Measurements from ENCODE around the gene SMIM28.

SMIM28 gene

DNA sequence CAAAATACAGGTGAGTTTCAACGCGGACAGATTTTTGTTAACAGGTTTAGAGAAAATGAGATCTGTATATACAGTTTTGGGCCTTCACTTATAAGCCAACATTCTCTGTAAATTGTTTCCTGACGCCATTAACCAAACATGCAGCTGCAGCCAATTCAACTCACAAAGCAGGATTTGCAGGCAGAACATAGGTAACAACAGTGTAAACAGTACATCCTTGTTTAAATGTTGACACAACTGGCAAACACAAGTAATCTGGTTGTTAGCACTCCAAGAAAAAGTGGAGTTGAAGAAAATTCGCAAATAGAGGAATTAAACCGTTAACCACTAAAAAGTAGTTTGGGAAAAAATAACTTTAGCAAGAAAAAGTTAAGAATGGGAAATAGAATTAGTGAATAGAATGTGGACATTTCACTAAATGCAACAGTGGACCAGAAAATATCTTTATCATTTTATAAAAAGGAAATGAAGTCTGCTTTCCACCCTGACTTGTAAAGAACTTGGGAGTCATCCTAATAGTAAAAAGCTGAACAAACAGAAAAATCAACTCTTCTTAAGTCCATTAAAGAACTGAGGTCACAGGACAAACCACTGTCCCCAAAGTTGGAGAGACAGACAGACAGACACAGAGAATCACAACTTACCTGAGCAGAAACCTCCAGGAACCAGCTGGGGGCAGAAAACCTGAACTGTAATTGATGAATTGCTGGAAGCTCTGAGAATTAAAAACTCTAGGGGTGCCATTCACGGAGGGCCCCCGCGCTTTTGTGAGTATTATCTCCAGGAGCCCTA is 10.1 kb downstream of the SMIM28 start:
- Histone ChIP-seq H3K4me1 (ENCODE audit: control insufficient read depth, low read length) (no peaks in the 10 kb centered on the region), H3K4me3 (ENCODE audit: low read length) (no peak overlapping the region), H3K36me3 (ENCODE audit: control insufficient read depth, low read length) (no peaks in the 10 kb centered on the region), H3K9me3 (ENCODE audit: control insufficient read depth, insufficient read depth, low read length) (no peaks in the 10 kb centered on the region), H3K27me3 (ENCODE audit: control insufficient read depth, low read length) (no peaks in the 10 kb centered on the region; the same call in 1 of the 2 replicates), H3K79me2 (ENCODE audit: control insufficient read depth, low read length) (no peaks in the 10 kb centered on the region), H4K20me1 (ENCODE audit: control insufficient read depth, insufficient read depth, low read depth, low read length) (no peaks in the 10 kb centered on the region), H3K4me2 (ENCODE audit: low read length) (no peak overlapping the region), H3K27ac (ENCODE audit: low read depth, low read length) (no peak overlapping the region), H3K9me2 (replicated peaks; ENCODE audit: control insufficient read depth, low read length) (no peaks in the 10 kb centered on the region), H3F3A (ENCODE audit: control insufficient read depth, insufficient read depth) (no peaks in the 10 kb centered on the region)
- TF ChIP-seq, protein P1, sequence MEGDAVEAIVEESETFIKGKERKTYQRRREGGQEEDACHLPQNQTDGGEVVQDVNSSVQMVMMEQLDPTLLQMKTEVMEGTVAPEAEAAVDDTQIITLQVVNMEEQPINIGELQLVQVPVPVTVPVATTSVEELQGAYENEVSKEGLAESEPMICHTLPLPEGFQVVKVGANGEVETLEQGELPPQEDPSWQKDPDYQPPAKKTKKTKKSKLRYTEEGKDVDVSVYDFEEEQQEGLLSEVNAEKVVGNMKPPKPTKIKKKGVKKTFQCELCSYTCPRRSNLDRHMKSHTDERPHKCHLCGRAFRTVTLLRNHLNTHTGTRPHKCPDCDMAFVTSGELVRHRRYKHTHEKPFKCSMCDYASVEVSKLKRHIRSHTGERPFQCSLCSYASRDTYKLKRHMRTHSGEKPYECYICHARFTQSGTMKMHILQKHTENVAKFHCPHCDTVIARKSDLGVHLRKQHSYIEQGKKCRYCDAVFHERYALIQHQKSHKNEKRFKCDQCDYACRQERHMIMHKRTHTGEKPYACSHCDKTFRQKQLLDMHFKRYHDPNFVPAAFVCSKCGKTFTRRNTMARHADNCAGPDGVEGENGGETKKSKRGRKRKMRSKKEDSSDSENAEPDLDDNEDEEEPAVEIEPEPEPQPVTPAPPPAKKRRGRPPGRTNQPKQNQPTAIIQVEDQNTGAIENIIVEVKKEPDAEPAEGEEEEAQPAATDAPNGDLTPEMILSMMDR (IDR thresholded peaks at IDR 0.05; ENCODE audit: low read depth, low read length, poor library complexity, severe bottlenecking), result no peak
- TF ChIP-seq EZH2phosphoT487 (IDR thresholded peaks at IDR 0.05; ENCODE audit: borderline replicate concordance, low read length), result no peak

DNA sequence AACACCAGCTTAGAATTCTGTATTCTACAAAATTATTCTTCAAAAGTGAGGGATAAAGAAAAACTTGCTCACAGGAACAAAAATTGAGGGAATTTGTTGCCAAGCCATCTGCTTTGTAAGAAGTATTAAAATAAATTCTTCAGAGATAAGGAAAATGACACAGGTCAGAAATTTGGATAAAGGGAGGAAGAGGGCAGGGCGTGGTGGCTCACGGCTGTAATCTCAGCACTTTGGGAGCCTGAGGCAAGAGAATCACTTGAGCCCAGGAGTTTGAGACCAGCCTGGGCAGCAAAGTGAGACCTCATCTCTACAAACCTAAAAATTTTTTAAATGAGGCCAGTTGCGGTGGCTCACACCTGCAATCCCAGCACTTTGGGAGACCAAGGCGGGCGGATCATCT is 11.8 kb downstream of the SMIM28 start:
- Histone ChIP-seq H3K27ac (ENCODE audit: low read depth, low read length) (no peak overlapping the region), H3K9me3 (ENCODE audit: control insufficient read depth, insufficient read depth, low read length) (no peaks in the 10 kb centered on the region), H3K4me2 (ENCODE audit: low read length) (no peak overlapping the region), H3K4me1 (ENCODE audit: control insufficient read depth, low read length) (peaks cover 9% of the 10 kb centered on the region), H3K4me3 (ENCODE audit: low read length) (no peak overlapping the region), H4K20me1 (ENCODE audit: control insufficient read depth, insufficient read depth, low read depth, low read length) (no peaks in the 10 kb centered on the region), H3K36me3 (ENCODE audit: control insufficient read depth, low read length) (no peaks in the 10 kb centered on the region), H3K27me3 (ENCODE audit: control insufficient read depth, low read length) (no peaks in the 10 kb centered on the region; the same call in 1 of the 2 replicates), H3K9me2 (replicated peaks; ENCODE audit: control insufficient read depth, low read length) (no peaks in the 10 kb centered on the region), H3F3A (ENCODE audit: control insufficient read depth, insufficient read depth) (no peaks in the 10 kb centered on the region), H3K79me2 (ENCODE audit: control insufficient read depth, low read length) (no peaks in the 10 kb centered on the region)
- TF ChIP-seq, protein P1 (IDR thresholded peaks at IDR 0.05; ENCODE audit: low read depth, low read length, poor library complexity, severe bottlenecking), result no peak
- no peak for TF ChIP-seq EZH2phosphoT487 (IDR thresholded peaks at IDR 0.05; ENCODE audit: borderline replicate concordance, low read length)

DNA sequence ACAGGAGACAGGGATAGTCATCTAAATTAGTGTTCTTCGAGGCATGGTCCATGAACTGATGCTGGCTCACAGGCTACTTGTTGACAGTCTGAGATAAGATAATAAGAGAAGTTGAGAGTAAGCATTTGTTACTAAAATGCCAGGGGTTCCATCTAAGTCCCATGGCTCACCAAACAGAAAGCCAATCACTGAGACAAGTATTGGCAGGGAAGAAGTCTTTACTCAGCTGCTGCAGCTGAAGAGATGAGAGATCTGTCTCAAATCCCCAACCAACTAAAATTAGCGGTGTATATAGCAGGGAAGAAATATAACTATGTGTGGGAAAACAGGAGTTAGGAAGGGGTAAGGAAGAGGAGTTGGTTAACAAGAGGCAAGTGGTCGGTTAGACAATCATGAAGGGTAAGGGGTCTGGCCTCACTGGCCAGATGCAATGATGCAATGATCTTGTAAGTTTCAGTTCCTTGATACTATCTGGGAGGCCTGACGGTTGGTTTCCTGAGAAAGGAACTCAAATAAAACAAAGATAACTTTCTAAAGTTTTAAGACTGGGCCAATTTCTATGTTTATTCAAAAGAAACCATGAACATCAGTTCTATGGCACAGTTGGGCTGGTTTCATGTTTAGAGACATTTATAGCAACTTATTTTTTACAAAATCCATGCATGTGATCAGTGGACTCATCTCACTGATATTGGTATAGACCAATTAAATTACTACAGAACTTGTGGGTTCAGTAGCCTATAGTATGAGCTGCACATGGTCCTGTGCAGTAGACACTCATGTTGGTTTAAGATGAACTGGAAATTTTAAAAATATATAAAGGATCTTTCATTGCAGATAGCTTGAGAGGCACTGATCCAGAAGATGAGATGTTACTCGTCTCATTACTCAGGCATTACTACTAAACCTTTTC is 16.4 kb downstream of the SMIM28 start:
- Histone ChIP-seq H3K4me3 (ENCODE audit: low read length) (no peak overlapping the region), H3F3A (ENCODE audit: control insufficient read depth, insufficient read depth) (no peaks in the 10 kb centered on the region), H3K9me3 (ENCODE audit: control insufficient read depth, insufficient read depth, low read length) (no peaks in the 10 kb centered on the region), H3K79me2 (ENCODE audit: control insufficient read depth, low read length) (no peaks in the 10 kb centered on the region), H4K20me1 (ENCODE audit: control insufficient read depth, insufficient read depth, low read depth, low read length) (no peaks in the 10 kb centered on the region), H3K36me3 (ENCODE audit: control insufficient read depth, low read length) (no peaks in the 10 kb centered on the region), H3K4me1 (ENCODE audit: control insufficient read depth, low read length) (peaks cover 21% of the 10 kb centered on the region), H3K9me2 (replicated peaks; ENCODE audit: control insufficient read depth, low read length) (no peaks in the 10 kb centered on the region), H3K27me3 (ENCODE audit: control insufficient read depth, low read length) (no peaks in the 10 kb centered on the region; the same call in 1 of the 2 replicates), H3K27ac (ENCODE audit: low read depth, low read length) (no peak overlapping the region), H3K4me2 (ENCODE audit: low read length) (peak overlapping the region; percentile 36)
- TF ChIP-seq EZH2phosphoT487 (IDR thresholded peaks at IDR 0.05; ENCODE audit: borderline replicate concordance, low read length), result no peak
- TF ChIP-seq, protein P1 (IDR thresholded peaks at IDR 0.05; ENCODE audit: low read depth, low read length, poor library complexity, severe bottlenecking), result no peak
